K562 (cell line): ENCODE data around the gene BCL6B. TPM values are rescaled to one million over a fixed set of nuclear protein-coding genes. Genes with fewer than 3 reads are reported as not detected.

Experiments used
- CC2D1A ChIP-seq: fragments of 450-650 bp; IDR thresholded peaks from 2 replicates; pipeline ENCODE4 v1.6.1; 2017; ENCODE audit warnings: mild to moderate bottlenecking
- CREBBP ChIP-seq: IDR thresholded peaks from one replicate; pipeline ENCODE4 v1.6.1; 2012; ENCODE audit warnings: low read depth, mild to moderate bottlenecking, control low read depth, inconsistent platforms, low read length
- DIDO1 ChIP-seq: fragments of 450-650 bp; IDR thresholded peaks from 2 replicates; pipeline ENCODE4 v1.6.1; 2016; ENCODE audit warnings: low read depth, missing biosample characterization, missing genetic modification characterization
- FOXK1 ChIP-seq: sonication (generic); formaldehyde crosslinking; IDR thresholded peaks from 2 replicates; pipeline ENCODE4 v1.8.0; 2022; ENCODE audit warnings: missing genetic modification reagents, mild to moderate bottlenecking, borderline replicate concordance
- MAFF ChIP-seq: IDR thresholded peaks from 2 replicates; pipeline ENCODE4 v1.6.1; 2012; ENCODE audit warnings: low read length, improper control_type of control experiment
- MTA2 ChIP-seq: fragments of 450-650 bp; IDR thresholded peaks from 2 replicates; pipeline ENCODE4 v1.6.1; 2016; ENCODE audit warnings: low read depth
- POLR2AphosphoS5 ChIP-seq: IDR thresholded peaks from 2 replicates; pipeline ENCODE4 v1.6.1; 2011; ENCODE audit warnings: mild to moderate bottlenecking, low read depth, low read length, moderate library complexity; ENCODE audit not compliant: control insufficient read depth, insufficient read depth
- PRMT5 ChIP-seq: sonication (generic); formaldehyde crosslinking; IDR thresholded peaks from 2 replicates; pipeline ENCODE4 v1.5.0; 2020; ENCODE audit warnings: missing genetic modification reagents
- TBL1XR1 ChIP-seq, 2 experiments: IDR thresholded peaks; 2 replicates each; pipeline ENCODE4 v1.6.1; 2012; ENCODE audit warnings: improper control_type of control experiment in 2 of 2, low read length in 2 of 2, mild to moderate bottlenecking in 1 of 2
- ZNF274 ChIP-seq: IDR thresholded peaks from 2 replicates; pipeline ENCODE4 v1.6.1; 2011; ENCODE audit warnings: low read depth, mild to moderate bottlenecking, low read length, moderate library complexity, borderline replicate concordance
- ZNF444 ChIP-seq: fragments of 250-450 bp; sonication (Bioruptor Pico); IDR thresholded peaks from 2 replicates; pipeline ENCODE4 v1.4.0; 2020; ENCODE audit warnings: mild to moderate bottlenecking, moderate library complexity
- polyA plus RNA-seq, 8 experiments: library from polyadenylated mRNA; depleted of rRNA in 4 of 8; stranded (reverse) in 5 of 8; unstranded in 3 of 8; fragments of >200 nt; fragmentation: Nextera tagmentation in 2 of 8; fragmentation: Illumina TruSeq in 1 of 8; extraction: Ambion mirVana in 2 of 8; extraction: Trizol in 1 of 8; gene quantifications; 2 replicates each; pipeline versions ENCODE4 v1.2.1 to v1.2.3, GENCODE V29; 2011 to 2014; ENCODE audit warnings: inconsistent platforms in 1 of 8, missing spikeins in 1 of 8
- total RNA-seq, 7 experiments: library from RNA; depleted of rRNA in 6 of 7; stranded (reverse); fragments of >200 nt in 6 of 7; fragmentation: Illumina TruSeq in 2 of 7; extraction: Trizol in 2 of 7; gene quantifications; 2 replicates each; pipeline versions ENCODE4 v1.2.1 to v1.2.3, GENCODE V29; 2011 to 2021; ENCODE audit warnings: low replicate concordance in 1 of 7
- TF ChIP-seq, protein P1 (sequence below), 3 experiments: IDR thresholded peaks in 2 of 3; conservative IDR thresholded peaks in 1 of 3; 2 replicates each; pipeline ENCODE4 v1.5.1; 2011 to 2012; ENCODE audit warnings: low read length in 3 of 3, mild to moderate bottlenecking in 3 of 3, control low read depth in 2 of 3, improper control_type of control experiment in 1 of 3, inconsistent platforms in 1 of 3, low read depth in 1 of 3, mixed read lengths in 1 of 3, moderate library complexity in 1 of 3; ENCODE audit not compliant: insufficient read depth in 2 of 3
- TF ChIP-seq, protein P2 (sequence below): sonication (generic); formaldehyde crosslinking; IDR thresholded peaks from 2 replicates; pipeline ENCODE4 v1.8.0; 2022; ENCODE audit warnings: mild to moderate bottlenecking, low read depth, missing genetic modification reagents
- TF ChIP-seq, protein P3 (sequence below): fragments of 450-650 bp; formaldehyde crosslinking; IDR thresholded peaks from 2 replicates; pipeline ENCODE4 v1.4.0; 2020; ENCODE audit warnings: mild to moderate bottlenecking, moderate library complexity
- TF ChIP-seq, protein P4 (sequence below), 2 experiments: IDR thresholded peaks in 1 of 2; conservative IDR thresholded peaks in 1 of 2; 2 replicates each; pipeline ENCODE4 v1.6.1; 2016; ENCODE audit warnings: low read depth in 2 of 2, mild to moderate bottlenecking in 1 of 2, missing compliant biosample characterization in 1 of 2, missing genetic modification characterization in 1 of 2, moderate library complexity in 1 of 2

Gene BCL6B
- total and polyA plus RNA-seq, 9 of the 15 experiments (the other 6 are each of a cell fraction or from before 2014, with no cell fraction given): 0.89 to 5.0 (median 3.6) TPM

DNA sequence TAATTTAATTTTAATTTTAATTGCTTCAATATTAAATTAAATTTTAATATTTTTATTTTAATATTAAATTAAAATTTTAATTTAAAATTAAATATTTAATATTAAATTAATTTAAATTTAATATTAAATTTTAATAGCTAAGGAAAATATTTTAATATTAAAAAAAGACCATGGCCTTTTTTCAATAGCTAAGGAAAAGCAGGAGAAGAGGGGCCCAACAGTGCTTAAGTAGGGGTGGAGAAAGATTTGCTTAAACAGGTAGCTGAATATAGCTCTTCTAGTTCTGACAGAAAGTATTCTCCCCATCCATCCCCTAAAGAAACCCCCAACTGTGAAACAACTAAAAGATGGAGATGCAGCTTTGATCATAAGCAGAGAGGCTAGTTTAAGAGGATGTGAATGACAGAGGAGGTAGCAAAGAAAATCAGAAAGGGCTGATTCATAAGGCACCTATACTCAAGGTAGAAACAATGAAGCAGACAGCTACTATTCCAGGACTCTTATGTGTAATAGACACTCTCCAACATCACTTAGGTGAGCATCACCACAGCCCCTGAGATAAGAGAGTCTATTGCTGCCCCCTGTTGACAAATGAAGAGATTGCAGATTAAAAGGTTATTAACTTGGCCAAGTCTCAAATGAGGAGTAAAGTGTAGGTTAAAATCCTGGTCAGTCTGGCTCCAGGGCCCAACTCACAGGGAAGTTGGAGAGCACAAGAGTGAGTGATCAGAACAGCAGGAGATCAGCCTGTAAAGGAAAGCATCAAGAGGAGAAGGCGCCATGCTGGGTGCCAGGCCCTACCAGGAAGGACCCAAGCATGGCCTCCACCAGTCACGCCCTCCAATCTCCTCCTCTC lies 18.2 kb upstream of the BCL6B start (continued):
- TF ChIP-seq, protein P1, sequence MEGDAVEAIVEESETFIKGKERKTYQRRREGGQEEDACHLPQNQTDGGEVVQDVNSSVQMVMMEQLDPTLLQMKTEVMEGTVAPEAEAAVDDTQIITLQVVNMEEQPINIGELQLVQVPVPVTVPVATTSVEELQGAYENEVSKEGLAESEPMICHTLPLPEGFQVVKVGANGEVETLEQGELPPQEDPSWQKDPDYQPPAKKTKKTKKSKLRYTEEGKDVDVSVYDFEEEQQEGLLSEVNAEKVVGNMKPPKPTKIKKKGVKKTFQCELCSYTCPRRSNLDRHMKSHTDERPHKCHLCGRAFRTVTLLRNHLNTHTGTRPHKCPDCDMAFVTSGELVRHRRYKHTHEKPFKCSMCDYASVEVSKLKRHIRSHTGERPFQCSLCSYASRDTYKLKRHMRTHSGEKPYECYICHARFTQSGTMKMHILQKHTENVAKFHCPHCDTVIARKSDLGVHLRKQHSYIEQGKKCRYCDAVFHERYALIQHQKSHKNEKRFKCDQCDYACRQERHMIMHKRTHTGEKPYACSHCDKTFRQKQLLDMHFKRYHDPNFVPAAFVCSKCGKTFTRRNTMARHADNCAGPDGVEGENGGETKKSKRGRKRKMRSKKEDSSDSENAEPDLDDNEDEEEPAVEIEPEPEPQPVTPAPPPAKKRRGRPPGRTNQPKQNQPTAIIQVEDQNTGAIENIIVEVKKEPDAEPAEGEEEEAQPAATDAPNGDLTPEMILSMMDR (IDR thresholded peaks at IDR 0.05 in 2 of 3, conservative IDR thresholded peaks at IDR 0.05 in 1 of 3; ENCODE audit: insufficient read depth in 2 of 3, low read depth in 1 of 3, low read length in 3 of 3): peak; percentile 70 to 80 (median 72)
- TF ChIP-seq CREBBP (no peak), ZNF444 (CRISPR knock-in tag) (no peak), CC2D1A (peak; percentile 42; the same call in 1 of the 2 replicates), MAFF (no peak), POLR2AphosphoS5 (no peak), ZNF274 (peak; percentile 36; the same call in 1 of the 2 replicates), DIDO1 (no peak), FOXK1 (no peak), TBL1XR1 (IDR thresholded peaks at IDR 0.05; ENCODE audit: low read length in 2 of 2) (no peak), PRMT5 (no peak), MTA2 (no peak)
- TF ChIP-seq, protein P2, sequence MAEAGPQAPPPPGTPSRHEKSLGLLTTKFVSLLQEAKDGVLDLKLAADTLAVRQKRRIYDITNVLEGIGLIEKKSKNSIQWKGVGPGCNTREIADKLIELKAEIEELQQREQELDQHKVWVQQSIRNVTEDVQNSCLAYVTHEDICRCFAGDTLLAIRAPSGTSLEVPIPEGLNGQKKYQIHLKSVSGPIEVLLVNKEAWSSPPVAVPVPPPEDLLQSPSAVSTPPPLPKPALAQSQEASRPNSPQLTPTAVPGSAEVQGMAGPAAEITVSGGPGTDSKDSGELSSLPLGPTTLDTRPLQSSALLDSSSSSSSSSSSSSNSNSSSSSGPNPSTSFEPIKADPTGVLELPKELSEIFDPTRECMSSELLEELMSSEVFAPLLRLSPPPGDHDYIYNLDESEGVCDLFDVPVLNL (CRISPR knock-in tag): no peak
- TF ChIP-seq, protein P3, sequence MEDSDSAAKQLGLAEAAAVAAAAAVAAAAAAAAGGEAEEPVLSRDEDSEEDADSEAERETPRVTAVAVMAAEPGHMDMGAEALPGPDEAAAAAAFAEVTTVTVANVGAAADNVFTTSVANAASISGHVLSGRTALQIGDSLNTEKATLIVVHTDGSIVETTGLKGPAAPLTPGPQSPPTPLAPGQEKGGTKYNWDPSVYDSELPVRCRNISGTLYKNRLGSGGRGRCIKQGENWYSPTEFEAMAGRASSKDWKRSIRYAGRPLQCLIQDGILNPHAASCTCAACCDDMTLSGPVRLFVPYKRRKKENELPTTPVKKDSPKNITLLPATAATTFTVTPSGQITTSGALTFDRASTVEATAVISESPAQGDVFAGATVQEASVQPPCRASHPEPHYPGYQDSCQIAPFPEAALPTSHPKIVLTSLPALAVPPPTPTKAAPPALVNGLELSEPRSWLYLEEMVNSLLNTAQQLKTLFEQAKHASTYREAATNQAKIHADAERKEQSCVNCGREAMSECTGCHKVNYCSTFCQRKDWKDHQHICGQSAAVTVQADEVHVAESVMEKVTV (CRISPR knock-in tag): peak; percentile 73
- TF ChIP-seq, protein P4, sequence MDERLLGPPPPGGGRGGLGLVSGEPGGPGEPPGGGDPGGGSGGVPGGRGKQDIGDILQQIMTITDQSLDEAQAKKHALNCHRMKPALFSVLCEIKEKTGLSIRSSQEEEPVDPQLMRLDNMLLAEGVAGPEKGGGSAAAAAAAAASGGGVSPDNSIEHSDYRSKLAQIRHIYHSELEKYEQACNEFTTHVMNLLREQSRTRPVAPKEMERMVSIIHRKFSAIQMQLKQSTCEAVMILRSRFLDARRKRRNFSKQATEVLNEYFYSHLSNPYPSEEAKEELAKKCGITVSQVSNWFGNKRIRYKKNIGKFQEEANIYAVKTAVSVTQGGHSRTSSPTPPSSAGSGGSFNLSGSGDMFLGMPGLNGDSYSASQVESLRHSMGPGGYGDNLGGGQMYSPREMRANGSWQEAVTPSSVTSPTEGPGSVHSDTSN (CRISPR knock-in tag; IDR thresholded peaks at IDR 0.05; ENCODE audit: low read depth): no peak
- TF ChIP-seq, protein P4 (tag; conservative IDR thresholded peaks at IDR 0.05; ENCODE audit: low read depth): no peak
